Fibroblast of the aortic adventitia (primary cell): Measurements from ENCODE around the gene NRXN3. TPM values are rescaled to one million over a fixed set of nuclear protein-coding genes. Genes with fewer than 3 reads are reported as not detected.
"Not testable (repeated sequence)": the region's sequence is repeated elsewhere in the genome, so short reads cannot be mapped to it uniquely, and the experiment has no call there.

Experiments used
- DNase-seq: peaks from one replicate; pipeline ENCODE4 v3.0.0-alpha.2; 2010; ENCODE audit warnings: low read depth
- H3K4me3 ChIP-seq: 2 replicates; pipeline ENCODE4 v1.5.1; 2011; ENCODE audit warnings: low read depth, mild to moderate bottlenecking, control low read depth, low read length, moderate library complexity
- total RNA-seq: library from RNA; depleted of rRNA; stranded (reverse); fragments of >200 nt; gene quantifications from 2 replicates; pipeline ENCODE4 v1.2.3, GENCODE V29; 2012; ENCODE audit warnings: low replicate concordance
- TF ChIP-seq, protein P1 (sequence below): IDR thresholded peaks from 2 replicates; pipeline ENCODE4 v1.5.1; 2011; ENCODE audit warnings: mild to moderate bottlenecking, low read length, control low read depth, inconsistent platforms; ENCODE audit not compliant: insufficient read depth

The NRXN3 gene
- total RNA-seq, 1 donor, result 0.18 TPM

DNA sequence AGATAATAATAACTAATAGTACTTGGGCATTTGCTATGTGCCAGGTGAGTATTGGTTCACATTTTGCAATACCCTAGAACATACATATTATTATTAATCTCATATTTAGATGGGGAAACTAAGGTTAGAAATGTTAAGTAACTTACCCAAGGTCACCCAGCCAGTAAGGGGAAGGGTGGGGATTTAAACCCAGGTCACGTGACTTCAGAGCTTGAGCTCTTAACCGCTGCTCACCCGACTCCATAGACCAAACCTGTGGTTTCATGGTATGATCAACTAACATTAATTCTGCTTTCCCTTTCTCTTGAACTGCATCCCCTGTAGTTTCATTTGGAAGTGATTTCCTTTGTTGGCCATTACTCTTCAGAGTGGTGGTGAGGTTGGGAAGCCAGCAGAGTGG is 242.3 kb downstream of the NRXN3 start:
- no peak for DNase-seq
- H3K4me3 ChIP-seq, result no peak overlapping the region
- TF ChIP-seq, protein P1, sequence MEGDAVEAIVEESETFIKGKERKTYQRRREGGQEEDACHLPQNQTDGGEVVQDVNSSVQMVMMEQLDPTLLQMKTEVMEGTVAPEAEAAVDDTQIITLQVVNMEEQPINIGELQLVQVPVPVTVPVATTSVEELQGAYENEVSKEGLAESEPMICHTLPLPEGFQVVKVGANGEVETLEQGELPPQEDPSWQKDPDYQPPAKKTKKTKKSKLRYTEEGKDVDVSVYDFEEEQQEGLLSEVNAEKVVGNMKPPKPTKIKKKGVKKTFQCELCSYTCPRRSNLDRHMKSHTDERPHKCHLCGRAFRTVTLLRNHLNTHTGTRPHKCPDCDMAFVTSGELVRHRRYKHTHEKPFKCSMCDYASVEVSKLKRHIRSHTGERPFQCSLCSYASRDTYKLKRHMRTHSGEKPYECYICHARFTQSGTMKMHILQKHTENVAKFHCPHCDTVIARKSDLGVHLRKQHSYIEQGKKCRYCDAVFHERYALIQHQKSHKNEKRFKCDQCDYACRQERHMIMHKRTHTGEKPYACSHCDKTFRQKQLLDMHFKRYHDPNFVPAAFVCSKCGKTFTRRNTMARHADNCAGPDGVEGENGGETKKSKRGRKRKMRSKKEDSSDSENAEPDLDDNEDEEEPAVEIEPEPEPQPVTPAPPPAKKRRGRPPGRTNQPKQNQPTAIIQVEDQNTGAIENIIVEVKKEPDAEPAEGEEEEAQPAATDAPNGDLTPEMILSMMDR, result no peak

DNA sequence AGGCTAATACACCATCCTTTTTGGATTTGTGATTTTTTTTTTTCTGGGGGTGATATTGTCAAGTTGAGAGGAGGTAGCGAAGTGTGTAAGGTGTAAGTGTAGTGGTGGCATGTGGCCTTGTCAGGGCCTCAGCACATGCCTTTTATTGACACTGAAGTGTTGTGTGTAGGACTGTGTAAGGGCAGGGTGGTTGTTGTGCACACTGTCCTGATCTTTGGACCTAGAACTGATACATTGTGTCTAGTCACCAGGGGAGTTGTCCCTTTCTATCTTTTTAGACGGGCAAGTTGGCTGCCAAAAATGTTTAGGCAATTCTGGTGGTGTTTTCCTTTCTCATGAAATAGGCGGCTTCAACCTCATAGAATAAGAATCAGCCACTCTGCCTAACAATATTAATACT is 244.0 kb downstream of the NRXN3 start:
- no peak for DNase-seq
- TF ChIP-seq, protein P1, result no peak
- H3K4me3 ChIP-seq, result no peak overlapping the region

DNA sequence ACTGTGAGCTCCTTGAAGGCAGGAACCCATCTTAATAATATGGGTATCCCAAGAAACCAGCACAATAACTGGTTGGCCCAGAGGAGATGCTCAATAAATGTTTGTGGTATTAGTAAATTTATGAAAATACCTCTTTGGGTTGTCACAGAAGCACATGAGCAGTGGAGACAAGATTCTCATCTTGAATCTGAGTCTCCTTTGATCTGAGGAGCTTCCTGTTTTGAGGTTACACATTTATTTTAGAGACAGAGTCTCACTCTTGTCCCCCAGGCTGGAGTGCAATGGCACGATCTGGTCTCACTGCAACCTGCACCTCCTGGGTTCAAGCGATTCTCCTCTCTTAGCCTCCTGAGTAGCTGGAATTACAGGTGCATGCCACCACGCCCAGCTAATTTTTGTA is 247.4 kb downstream of the NRXN3 start:
- DNase-seq, result no peak
- no peak overlapping the region for H3K4me3 ChIP-seq
- TF ChIP-seq, protein P1, result no peak

DNA sequence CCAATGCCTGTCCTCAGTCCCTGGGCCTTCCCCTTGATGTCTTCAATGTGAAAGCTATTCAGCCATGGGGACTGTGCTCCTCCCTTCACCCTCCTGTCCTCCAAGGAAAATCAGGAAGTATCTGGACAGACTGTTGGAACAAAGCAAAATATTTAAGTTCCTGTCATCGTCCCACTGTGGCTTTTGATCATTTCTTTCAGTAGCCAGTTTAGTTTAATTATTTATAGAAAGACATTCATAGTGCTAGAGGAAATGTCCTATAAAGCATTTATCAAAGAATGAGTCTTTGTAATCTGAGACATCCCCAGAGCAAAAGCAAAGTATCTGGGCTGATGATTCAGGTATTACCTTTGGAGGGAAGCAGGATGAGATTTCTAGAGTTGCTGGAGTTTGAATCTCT is 254.1 kb downstream of the NRXN3 start:
- H3K4me3 ChIP-seq, result no peak overlapping the region
- TF ChIP-seq, protein P1, result no peak
- DNase-seq, result no peak

DNA sequence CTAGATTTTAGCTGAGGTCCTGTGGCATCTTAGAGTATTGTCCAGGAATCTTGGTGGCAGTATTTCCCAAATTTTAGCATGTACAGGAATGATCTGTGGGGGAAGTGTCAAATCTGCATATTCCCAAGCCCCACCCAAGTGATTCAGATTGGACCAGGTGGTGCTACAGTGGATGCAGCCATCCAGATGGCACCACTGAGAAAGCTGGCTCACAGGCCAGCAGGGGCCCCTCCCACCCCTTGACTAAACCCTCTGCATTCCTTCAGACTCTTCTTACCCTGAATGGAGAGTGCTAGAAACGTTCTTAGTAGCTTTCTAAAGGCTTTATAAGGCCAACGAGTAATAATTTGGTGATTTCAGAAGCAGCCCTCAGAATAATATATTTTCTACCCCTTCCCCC is 255.2 kb downstream of the NRXN3 start:
- H3K4me3 ChIP-seq, result no peak overlapping the region
- TF ChIP-seq, protein P1, result no peak
- DNase-seq, result no peak

DNA sequence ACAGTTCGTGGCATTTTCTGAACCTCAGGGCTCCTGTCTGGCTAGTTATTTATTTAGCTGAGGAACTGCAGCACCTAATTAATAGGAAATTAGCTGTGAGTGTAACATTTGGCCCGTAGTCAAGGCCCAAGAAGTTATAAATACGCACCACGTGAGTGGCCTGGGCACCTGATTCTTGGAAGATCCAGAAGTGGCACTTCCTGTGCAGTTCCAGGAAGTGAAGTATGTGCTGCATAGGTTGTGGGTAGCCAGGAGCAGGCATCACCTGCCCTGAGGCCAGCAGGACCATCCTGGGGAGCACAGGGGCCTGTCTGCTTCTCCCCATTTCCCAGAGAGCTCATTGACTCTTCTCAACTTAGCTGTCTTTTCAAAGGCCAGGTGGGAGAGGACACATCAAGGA is 255.6 kb downstream of the NRXN3 start:
- H3K4me3 ChIP-seq, result no peak overlapping the region
- TF ChIP-seq, protein P1, result no peak
- DNase-seq, result no peak

DNA sequence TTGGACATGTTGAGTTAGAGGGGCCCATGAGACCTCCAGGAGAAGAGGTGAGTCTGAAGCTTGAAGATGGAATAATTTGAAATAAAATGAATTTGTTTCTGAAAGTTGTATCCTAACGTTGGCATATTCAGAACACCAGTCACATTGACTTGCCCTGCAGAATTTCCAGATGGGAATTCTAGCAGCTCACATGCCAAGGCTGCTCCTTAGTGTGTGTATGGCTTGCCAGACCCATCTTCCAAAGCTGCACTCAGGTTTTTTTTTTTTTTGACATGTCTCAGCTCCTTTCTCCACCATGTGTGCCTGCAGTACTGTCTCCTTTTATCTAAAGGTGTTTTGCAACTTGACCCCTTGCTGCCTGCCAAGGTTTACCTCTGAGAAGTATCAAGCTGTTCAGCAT is 261.9 kb downstream of the NRXN3 start:
- H3K4me3 ChIP-seq, result no peak overlapping the region
- DNase-seq, result no peak
- TF ChIP-seq, protein P1, result no peak

DNA sequence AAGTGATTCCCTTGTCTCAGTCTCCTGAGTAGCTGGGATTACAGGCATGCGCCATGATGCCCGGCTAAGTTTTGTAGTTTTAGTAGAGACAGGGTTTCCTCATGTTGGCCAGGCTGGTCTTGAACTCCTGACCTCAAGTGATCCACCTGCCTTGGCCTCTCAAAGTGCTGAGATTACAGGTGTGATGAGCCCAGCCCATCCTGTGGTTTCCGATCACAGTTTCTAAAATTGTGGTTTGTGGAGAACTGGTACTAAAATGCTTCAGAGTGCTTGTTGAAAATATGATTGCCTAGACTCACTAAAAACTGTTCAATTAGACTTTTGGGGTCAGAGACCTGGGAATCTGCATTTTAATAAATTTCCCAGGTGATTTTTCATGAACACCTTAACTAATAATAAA is 267.3 kb downstream of the NRXN3 start:
- H3K4me3 ChIP-seq, DNase-seq: not testable (repeated sequence)
